ENCODE measurements around the gene DTHD1.

DTHD1 gene

DNA sequence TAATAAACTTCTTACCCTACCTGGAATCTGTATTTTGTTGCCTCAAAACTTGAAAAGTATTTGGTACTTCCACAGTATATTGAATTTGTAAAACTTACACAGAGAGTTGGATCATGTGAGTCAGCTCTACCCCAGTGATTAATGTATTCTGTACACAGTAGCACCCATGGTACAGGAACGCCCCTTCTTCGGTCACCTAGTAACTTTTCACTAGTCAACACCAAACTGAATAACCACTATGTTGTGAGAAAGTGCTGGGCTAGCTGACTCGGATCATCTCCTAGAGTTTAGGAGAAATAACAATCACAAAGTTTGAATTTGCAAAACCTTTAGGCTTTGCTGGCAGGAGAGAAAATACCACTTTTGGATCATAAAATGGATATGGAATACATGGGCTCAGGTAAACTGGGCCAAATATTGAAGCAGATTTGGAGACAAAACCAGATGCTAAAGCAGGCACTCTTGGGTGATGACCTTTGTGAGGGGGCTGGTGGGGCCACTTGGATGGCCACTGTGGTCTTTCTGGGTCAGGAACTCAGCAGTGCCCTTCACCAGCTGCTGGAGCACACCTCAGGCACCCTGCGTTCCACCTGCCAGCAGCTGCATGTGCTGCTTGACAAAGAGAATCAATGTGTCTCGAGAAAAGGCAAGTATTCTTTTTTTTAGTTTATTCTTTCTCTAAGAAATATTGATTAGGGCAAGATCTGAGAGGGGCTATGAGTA, at the start of gene DTHD1:
TSS of gene DTHD1 (plus strand) at position 233 of the 723 bp plus-strand sequence. CDS start at position 376, 143 bp downstream.
- TF ChIP-seq TCF12 (IDR thresholded peaks at IDR 0.05; ENCODE audit: low read depth) (no peak), NFIC (IDR thresholded peaks at IDR 0.05) (no peak), CREB1 (IDR thresholded peaks at IDR 0.05; ENCODE audit: low read depth) (no peak), RAD21 (IDR thresholded peaks at IDR 0.05; ENCODE audit: low read depth) (no peak)
- TF ChIP-seq, protein P1, sequence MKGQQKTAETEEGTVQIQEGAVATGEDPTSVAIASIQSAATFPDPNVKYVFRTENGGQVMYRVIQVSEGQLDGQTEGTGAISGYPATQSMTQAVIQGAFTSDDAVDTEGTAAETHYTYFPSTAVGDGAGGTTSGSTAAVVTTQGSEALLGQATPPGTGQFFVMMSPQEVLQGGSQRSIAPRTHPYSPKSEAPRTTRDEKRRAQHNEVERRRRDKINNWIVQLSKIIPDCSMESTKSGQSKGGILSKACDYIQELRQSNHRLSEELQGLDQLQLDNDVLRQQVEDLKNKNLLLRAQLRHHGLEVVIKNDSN (IDR thresholded peaks at IDR 0.05) = no peak

DNA sequence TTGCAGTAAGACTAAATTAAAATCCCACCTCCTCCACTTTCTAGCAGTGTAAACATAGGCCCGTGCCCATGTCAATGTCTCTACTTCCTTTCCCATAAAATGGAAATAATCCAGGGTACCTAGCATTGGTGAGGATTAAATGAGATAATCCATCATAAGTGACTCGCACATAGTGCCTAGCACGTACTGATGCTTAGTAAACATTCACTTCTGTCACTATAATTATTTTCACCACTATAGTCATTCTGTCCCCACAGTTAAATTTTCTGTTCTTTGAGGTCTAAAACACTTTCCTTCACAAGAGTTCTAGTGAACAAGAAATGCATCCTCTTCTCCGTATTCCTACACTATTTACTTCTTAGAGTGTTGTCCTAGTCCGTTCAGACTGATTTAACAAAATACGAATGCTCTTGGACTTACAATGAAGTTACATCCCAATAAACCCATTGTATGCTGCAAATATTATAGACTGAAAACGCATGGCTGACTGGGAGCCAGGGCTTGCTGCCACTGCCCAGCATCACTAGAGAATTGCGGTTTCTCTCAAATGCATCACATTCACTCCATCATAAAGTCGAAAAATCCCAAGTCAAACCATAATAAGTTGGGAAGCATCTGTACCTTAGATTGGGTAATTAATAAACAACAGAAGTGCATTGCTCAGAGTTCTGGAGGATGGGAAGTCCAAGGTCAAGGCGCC, 47.7 kb upstream of the DTHD1 start:
- no peak for TF ChIP-seq FOXM1 (IDR thresholded peaks at IDR 0.05; ENCODE audit: borderline replicate concordance, low read depth)
- TF ChIP-seq CREB1 (IDR thresholded peaks at IDR 0.05; ENCODE audit: low read depth) = no peak
- TF ChIP-seq NFIC (IDR thresholded peaks at IDR 0.05) = no peak
- no peak for TF ChIP-seq YY1 (IDR thresholded peaks at IDR 0.05; ENCODE audit: low read depth)
- TF ChIP-seq, protein P2, sequence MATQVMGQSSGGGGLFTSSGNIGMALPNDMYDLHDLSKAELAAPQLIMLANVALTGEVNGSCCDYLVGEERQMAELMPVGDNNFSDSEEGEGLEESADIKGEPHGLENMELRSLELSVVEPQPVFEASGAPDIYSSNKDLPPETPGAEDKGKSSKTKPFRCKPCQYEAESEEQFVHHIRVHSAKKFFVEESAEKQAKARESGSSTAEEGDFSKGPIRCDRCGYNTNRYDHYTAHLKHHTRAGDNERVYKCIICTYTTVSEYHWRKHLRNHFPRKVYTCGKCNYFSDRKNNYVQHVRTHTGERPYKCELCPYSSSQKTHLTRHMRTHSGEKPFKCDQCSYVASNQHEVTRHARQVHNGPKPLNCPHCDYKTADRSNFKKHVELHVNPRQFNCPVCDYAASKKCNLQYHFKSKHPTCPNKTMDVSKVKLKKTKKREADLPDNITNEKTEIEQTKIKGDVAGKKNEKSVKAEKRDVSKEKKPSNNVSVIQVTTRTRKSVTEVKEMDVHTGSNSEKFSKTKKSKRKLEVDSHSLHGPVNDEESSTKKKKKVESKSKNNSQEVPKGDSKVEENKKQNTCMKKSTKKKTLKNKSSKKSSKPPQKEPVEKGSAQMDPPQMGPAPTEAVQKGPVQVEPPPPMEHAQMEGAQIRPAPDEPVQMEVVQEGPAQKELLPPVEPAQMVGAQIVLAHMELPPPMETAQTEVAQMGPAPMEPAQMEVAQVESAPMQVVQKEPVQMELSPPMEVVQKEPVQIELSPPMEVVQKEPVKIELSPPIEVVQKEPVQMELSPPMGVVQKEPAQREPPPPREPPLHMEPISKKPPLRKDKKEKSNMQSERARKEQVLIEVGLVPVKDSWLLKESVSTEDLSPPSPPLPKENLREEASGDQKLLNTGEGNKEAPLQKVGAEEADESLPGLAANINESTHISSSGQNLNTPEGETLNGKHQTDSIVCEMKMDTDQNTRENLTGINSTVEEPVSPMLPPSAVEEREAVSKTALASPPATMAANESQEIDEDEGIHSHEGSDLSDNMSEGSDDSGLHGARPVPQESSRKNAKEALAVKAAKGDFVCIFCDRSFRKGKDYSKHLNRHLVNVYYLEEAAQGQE (IDR thresholded peaks at IDR 0.05; ENCODE audit: low read depth) = no peak
- no peak for TF ChIP-seq TEAD4 (IDR thresholded peaks at IDR 0.05)
- no peak for TF ChIP-seq TCF12 (IDR thresholded peaks at IDR 0.05; ENCODE audit: low read depth)
- TF ChIP-seq, protein P1 (IDR thresholded peaks at IDR 0.05) = no peak
- no peak for TF ChIP-seq EP300 (IDR thresholded peaks at IDR 0.05; ENCODE audit: borderline replicate concordance)
- no peak for TF ChIP-seq ZBTB7A (IDR thresholded peaks at IDR 0.05; ENCODE audit: low read depth)
- no peak for TF ChIP-seq TAF1 (IDR thresholded peaks at IDR 0.05; ENCODE audit: low read depth)

DNA sequence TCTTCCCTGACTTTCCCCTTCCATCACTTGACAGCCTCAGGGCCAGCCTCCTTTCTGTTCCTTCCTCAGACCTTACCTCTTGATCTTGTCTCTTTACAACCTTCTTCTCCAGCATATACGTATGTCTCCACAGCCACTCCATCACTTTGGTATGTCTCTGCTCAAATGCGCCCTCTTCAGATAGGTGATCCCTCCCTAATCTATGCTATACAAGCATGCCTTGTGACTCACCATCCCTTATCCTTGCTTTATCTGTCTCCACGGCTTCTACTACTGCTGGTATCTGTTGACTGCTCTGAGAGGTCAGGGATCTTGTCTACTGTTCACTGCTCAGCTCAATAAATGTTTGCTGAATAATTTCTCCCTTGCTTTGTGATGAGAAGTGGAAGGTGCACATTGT, 46.1 kb upstream of the DTHD1 start:
- TF ChIP-seq CEBPB (IDR thresholded peaks at IDR 0.05) (no peak), EGR1 (IDR thresholded peaks at IDR 0.05) (no peak), FOXM1 (IDR thresholded peaks at IDR 0.05; ENCODE audit: borderline replicate concordance, low read depth) (no peak), RAD21 (IDR thresholded peaks at IDR 0.05; ENCODE audit: low read depth) (no peak), NFIC (IDR thresholded peaks at IDR 0.05) (no peak), CREB1 (IDR thresholded peaks at IDR 0.05; ENCODE audit: low read depth) (no peak), EP300 (IDR thresholded peaks at IDR 0.05; ENCODE audit: borderline replicate concordance) (no peak), TEAD4 (IDR thresholded peaks at IDR 0.05) (no peak), ZBTB7A (IDR thresholded peaks at IDR 0.05; ENCODE audit: low read depth) (no peak)
- TF ChIP-seq, protein P3, sequence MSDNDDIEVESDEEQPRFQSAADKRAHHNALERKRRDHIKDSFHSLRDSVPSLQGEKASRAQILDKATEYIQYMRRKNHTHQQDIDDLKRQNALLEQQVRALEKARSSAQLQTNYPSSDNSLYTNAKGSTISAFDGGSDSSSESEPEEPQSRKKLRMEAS (IDR thresholded peaks at IDR 0.05) = no peak
- TF ChIP-seq, protein P2 (IDR thresholded peaks at IDR 0.05; ENCODE audit: low read depth) = no peak

DNA sequence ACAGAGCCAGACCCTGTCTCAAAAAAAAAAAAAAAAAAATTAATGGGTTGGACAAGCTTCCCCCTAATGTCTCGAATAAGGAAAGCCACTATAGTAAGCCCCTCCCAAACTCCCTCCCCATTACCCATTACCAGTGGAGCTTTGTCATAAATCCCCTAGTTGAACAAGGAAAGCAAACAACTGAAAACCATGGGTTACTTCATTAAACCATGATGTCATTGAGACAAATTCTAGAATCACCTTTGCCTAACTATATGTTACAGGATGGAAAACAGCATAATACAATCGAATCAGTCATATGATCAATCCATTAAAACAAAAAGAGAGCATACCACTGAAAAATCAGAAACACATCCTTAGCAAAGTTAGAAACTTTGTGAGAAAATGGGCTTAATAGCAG, 45.3 kb upstream of the DTHD1 start:
- TF ChIP-seq EP300 (IDR thresholded peaks at IDR 0.05; ENCODE audit: borderline replicate concordance) = no peak
- TF ChIP-seq YY1 (IDR thresholded peaks at IDR 0.05; ENCODE audit: low read depth) = no peak
- TF ChIP-seq RAD21 (IDR thresholded peaks at IDR 0.05; ENCODE audit: low read depth) = no peak
- no peak for TF ChIP-seq ZBTB7A (IDR thresholded peaks at IDR 0.05; ENCODE audit: low read depth)
- TF ChIP-seq, protein P2 (IDR thresholded peaks at IDR 0.05; ENCODE audit: low read depth) = no peak
- no peak for TF ChIP-seq FOXM1 (IDR thresholded peaks at IDR 0.05; ENCODE audit: borderline replicate concordance, low read depth)
- TF ChIP-seq TEAD4 (IDR thresholded peaks at IDR 0.05) = no peak
- TF ChIP-seq CREB1 (IDR thresholded peaks at IDR 0.05; ENCODE audit: low read depth) = no peak
- TF ChIP-seq CEBPB (IDR thresholded peaks at IDR 0.05) = no peak
- no peak for TF ChIP-seq TAF1 (IDR thresholded peaks at IDR 0.05; ENCODE audit: low read depth)
- TF ChIP-seq, protein P3 (IDR thresholded peaks at IDR 0.05) = no peak
- TF ChIP-seq TCF12 (IDR thresholded peaks at IDR 0.05; ENCODE audit: low read depth) = no peak

Data from Ishikawa (cell line).